Amniotic stem cell (primary cell): Measurements from ENCODE around the gene CTSO.
A peak's percentile ranks its signal among the peaks of the same experiment; 100 is the strongest.
"Not testable (repeated sequence)": the region's sequence is repeated elsewhere in the genome, so short reads cannot be mapped to it uniquely, and the experiment has no call there.

Experiments
- DNase-seq: peaks from one replicate; lab custom pipeline; 2025; lab: John Stamatoyannopoulos, UW

The CTSO gene

GRCh38 chr4:155906554-155907247 lies 47.0 kb downstream of the CTSO start:
- DNase-seq: peak; percentile 97

DNA sequence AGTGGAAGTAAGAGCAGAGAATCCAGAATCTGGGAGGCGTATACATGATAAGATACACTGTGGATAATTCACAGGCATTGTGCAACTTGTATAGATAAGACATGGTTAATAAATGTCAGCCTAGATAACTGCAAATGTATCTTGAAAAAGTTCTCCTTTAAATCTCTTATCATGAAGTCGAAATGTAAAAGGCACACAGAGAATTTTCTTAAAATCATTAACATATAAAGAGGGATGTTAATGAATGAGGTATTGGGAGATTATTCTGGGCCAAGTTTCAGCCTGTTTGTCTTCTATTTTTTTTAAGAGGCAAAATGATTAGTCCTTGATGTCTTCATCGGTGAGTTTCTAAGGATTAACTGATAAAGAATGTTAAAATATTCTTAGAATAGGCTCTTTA lies 49.3 kb downstream of the CTSO start:
- DNase-seq: no peak

DNA sequence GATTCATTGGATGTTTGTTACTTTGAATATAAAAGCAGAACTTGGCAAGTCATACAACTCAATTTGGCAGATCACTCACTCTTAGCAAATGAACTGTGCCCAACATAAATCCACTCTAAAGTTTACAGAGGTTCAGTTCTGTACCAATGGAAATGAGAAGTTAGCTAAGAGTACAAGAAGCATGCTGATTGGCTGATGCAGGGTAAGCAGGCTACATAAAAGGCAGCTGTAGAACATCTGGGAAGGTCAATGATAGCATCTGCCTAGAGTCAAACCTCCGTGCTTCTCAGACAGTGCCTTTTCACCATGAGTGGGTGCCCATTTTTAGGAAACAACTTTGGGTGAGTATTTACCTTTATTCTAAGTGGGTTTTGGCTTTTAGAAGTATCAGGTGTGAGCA lies 50.2 kb downstream of the CTSO start, which contains the start of gene TDO2:
Gene TDO2 (plus strand): TSS at position 244 of the 400 bp plus-strand sequence. CDS start 63 bp downstream, at position 307.
- no peak for DNase-seq

DNA sequence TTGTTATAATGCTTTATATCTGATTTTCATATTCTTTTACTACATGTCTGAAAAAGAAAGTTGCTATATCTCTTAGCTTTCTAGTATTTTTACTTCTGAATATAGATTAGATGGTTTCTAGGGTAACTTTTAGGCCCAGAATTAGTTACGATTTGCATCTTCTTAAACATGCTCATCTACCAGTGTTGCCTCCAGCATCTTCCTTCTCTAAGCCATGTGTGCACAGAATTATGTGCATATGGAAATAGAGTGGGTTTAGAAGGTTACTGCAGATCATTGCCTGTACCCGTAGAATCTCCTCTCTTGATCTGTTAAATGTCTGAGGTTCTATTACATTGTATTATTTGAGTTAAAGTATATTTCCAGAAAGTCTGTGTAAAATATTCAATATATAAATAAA lies 52.7 kb downstream of the CTSO start:
- no peak for DNase-seq

DNA sequence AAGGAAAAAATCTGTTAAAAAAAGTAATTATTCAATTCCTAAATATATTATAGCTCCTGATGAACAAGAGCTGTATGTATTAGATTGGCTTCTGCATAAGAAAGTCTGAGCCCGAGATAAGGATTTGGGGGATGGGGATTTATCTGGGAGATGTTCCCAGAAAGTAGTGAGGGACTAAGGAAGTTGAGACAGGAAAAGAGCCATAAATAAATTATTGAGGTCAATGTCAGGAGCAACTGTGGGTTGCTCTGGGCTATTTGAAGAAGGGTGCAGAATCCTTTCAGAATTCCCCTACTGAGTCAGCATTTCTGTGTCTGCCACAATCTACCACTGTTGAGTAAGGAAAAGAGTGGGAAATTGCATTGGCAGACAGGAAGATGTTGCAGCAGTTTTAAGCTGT lies 53.3 kb downstream of the CTSO start:
- DNase-seq: no peak

DNA sequence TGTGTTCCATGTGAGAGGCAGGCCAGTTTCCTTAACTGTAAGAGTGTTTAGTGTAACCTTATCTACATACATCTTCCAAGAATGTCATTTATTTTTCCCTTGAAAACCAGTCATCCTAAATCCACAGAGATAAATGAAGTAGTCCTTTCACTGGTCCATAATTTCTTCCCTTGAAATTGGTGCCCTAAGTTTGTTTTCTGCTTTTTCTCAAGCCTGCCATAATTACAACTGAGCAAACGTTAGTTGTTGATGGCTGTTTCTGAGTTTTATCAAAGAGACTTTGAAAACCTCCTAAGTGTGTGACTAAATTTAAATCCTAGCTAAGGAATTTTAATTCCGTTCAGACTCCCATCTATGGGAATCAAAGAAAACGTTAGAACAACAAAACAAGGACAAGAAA lies 53.8 kb downstream of the CTSO start:
- DNase-seq: no peak

- DNase-seq: not testable (repeated sequence)
Measured at GRCh38 chr4:155898371-155898770, 55.3 kb downstream of the CTSO start.

DNA sequence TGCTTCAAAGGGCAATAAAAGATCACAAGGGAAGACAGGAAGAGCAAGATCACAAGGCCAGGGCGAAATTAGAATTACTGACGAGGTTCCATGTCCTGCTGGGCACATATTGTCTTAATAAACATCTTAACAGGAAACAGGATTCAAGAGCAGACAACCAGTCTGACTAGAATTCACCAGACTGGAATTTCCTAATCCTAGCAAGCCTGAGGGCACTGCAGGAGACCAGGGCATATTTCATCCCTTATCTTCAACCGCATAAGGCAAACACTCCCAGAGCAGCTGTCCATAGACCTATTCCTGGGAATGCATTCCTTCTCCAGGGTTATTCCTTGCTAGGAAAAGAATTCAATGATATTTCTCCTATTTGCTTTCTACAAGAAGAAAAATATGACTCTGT lies 62.6 kb downstream of the CTSO start:
- DNase-seq: no peak

GRCh38 chr4:155889946-155890345 lies 63.7 kb downstream of the CTSO start:
- DNase-seq: no peak

DNA sequence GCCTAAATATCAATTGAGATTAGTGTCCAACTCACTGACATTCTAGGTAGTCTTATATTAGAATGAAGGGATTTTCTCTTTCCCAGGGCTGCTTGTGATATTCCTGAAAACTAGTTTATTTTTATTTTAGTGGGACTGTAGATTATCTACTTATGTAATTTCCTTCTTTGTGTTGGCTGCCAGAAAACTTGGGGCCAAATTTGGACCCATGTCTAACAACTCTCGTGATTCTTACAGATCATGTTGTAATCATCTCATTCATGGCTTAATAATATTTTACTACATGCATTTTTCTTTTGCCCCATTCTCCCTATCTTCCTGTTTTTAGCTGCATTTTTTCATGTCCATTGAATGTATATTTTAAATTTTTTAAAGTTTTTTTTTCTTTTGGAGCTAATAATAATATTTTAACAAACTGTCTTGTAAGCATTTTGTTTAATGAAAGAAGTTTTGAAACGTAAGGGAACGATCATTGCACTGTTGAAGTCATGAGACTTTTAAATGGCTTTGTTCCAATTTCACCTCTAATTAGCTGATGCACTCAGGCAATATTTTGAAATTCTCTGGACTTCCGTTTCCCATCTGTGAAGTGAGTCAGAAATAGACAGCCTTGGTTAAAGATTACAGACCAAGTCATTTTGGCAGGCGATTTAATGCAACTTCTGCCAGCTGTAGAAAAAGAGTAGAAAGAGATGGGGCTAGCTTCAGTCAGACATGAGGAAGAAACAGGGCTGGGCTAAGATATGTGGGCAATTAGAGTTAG lies 64.5 kb downstream of the CTSO start:
- DNase-seq: peak; percentile 20

DNA sequence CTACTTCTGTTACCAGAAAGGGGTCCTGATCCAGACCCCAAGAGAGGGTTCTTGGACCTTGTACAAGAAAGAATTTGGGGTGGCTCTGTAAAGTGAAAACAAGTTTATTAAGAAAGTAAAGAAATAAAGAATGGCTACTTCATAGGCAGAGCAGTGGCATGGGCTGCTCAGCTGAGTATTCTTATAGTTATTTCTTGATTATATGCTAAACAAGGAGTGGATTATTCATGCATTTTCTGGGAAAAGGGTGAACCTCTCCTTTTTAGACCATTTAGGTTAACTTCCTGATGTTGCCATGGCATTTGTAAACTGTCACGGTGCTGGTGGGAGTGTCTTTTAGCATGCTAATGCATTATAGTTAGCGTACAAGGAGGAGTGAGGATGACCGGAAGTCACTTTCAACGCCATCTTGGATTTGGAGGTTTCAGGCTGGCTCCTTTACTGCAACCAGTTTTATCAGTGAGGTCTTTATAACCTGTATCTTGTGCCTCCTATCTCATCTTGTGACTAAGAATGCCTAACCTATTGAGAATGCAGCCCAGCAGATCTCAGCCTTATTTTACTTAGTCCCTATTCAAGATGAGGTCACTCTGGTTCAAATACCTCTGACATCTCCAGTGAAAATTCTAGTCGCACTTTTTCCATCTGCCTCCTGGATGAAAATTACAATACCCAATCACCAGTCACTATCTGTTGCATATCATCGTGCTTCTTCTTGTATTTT lies 65.7 kb downstream of the CTSO start:
- DNase-seq: no peak

DNA sequence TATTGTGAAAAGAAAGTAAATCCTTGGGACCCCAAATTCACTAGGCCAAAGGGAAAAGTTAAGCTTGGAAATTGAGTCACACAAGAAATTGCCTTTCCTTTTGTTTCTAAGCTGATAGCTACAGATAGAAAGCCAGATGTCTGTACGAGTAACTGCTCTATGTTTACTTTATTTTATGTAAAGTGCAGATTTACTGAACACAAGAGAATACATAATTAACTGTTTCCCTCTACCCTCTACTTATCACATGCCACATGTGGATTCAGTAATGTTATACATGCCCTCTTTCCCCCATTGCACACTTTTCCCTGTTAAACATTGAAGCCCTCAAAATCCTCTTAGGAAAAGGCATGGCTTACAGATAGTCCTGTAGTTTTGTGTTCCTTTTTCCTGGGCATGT lies 66.6 kb downstream of the CTSO start:
- no peak for DNase-seq

DNA sequence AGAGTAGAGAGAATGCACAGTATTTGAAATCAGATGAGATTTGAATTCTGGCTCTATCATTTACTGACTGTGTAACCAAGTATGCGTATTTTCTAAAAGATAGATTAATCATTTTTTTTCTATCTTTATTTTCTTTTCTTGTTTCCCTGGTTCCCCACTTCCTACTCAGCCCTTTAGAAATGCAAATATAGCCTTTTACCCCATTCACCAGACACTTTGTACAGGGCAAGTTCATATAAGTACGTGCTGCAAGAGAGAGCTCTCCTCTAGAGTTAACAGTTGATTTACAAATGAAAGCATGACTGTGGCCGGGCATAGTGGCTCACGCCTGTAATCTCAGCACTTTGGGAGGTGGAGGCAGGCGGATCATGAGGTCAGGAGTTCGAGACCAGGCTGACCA lies 68.0 kb downstream of the CTSO start:
- no peak for DNase-seq

DNA sequence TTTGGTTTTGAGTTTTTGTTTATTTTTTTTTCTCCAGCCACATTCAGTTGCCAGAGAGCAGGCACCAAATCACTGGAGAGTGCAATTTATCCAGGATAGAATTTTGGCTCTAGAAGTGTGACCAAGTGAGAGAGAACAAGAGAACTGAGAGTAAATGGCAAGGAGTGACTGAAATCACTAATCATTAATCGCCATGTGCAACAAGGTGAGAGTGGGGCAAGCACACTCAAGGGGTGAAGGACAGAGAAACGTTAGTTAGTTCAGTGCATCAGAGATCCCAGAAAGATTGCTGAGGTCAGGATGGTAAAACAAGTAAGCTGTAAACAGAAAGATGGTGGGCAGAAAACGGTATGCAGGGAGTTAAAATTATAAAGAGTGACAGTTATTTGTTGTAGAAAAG lies 69.8 kb downstream of the CTSO start:
- no peak for DNase-seq

GRCh38 chr4:155881555-155881954 lies 72.1 kb downstream of the CTSO start:
- DNase-seq: no peak

DNA sequence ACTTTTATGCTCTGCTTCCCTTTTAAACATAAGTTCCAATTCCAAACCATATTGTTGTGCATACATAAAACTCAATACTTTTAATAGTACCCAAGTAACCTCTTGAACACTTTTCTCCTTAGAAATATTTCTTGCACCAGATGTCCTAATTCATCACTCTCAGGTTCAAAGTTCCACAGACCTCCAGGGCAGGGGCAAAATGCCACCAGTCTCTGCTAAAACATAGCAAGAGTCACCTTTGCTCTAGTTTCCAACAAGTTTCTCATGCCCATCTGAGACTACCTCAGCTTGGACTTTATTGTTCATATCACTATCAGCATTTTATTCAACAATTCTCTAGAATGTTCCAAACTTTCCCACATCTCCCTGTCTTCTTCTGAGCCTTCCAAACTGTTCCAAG lies 73.9 kb downstream of the CTSO start:
- no peak for DNase-seq

DNA sequence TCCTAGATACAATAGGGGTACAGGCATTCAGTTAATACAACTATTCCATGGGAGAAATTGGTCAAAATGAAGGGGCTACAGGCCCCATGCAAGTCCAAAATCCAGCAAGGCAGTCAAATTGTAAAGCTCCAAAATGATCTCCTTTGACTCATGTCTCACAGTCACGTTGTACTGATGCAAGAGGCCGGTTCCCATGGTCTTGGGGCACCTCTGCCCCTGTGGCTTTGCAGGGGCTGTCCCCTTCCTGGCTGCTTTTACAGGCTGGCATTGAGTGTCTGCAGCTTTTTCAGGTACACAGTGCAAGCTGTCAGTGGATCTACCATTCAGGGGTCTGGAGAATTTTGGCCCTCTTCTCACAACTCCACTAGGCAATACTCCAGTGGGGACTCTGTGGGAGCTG lies 75.1 kb downstream of the CTSO start:
- DNase-seq: no peak

DNA sequence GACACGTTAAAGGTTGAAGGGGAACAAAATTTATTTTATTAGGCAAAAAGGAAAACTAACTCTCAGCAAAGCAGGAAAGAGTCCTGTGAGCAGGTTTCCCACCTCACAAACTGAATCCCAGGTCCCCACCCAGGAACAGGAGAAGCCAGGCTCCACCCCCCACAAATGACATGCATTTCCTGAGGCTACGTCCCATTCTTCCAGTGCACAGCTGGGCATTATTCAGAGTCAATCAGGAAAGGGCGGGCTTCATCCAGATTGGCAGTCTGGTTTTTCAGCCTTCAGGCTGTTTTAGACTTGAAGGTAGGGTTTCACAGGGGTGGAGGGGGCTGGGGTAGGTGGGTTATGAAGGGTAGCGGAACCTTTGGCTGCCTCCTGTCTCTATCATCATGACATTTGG lies 75.7 kb downstream of the CTSO start:
- DNase-seq: no peak

GRCh38 chr4:155875878-155876277 lies 77.8 kb downstream of the CTSO start:
- no peak for DNase-seq
